GM19328 (cell line): Measurements from ENCODE around the gene DYRK3.

Experiments used
- ATAC-seq: cut with Tn5 transposase; IDR thresholded peaks from one replicate; pipeline ENCODE4 v1.9.1; 2021; ENCODE audit warnings: mild to moderate bottlenecking, moderate library complexity; ENCODE audit not compliant: unreplicated experiment

DYRK3 gene

DNA sequence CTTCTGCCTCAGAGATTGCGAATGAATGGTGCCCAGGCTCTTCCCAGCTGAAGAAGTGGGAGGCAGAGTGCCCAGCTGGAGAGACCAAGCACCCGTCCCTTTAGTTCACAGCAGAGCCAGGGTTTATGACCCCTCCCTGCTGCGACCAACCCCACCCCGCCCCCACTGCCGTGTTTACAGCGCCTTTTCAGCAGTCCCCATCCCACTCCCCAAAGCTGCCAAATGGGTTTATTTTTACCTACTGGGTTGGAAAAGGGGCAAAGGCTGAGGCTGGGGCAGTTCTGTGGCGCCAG lies 23.6 kb downstream of the DYRK3 start:
- ATAC-seq = no peak

DNA sequence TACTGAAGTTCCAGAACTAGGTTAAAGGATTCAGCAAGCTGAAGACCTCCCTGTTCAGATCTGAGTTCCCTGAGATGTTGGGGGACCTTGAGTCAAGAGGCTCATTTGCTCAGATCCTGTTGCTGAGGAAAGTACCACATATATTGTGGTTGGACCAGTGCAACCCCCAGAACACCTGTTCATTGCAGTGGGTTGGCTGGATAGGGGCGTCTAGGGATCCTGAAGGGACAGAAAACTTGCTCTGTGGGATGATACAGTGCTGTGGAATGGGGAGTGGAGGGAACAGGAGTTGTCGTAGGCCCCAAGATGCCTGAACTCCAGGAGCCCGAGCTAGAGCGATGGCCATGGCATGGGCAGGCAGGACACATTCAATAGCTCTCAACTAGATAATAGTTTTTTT lies 24.8 kb downstream of the DYRK3 start:
- no peak for ATAC-seq

DNA sequence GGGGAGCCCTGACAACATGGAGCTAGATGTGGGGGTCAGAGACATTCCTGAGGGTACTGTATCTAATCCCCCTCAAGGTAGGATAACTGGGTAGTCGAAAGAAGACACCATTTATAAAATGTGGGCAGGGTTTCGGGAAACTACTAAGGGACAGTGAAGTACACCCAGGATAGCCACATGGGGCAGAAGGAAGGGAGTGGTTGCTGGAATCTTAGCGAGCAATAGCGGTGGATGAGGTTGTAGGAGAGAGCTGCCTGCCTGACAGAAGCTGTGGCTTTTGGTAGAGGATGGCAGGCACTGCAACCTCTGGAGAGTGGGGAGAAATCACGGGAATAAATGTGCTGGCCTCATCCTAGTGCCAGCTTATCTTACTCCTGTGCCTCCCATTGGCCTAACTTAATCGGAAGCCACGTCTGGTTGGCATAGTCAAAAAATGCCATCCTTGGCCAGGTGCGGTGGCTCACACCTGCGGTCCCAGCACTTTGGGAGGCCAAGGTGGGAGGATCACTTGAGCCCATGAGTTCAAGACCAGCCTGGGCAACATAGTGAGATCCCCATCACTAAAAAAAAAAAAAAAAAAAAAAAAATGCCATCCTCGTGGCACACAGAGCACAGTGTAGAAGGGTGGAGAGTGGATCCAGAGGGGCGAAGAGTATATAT lies 26.0 kb downstream of the DYRK3 start:
- no peak for ATAC-seq

DNA sequence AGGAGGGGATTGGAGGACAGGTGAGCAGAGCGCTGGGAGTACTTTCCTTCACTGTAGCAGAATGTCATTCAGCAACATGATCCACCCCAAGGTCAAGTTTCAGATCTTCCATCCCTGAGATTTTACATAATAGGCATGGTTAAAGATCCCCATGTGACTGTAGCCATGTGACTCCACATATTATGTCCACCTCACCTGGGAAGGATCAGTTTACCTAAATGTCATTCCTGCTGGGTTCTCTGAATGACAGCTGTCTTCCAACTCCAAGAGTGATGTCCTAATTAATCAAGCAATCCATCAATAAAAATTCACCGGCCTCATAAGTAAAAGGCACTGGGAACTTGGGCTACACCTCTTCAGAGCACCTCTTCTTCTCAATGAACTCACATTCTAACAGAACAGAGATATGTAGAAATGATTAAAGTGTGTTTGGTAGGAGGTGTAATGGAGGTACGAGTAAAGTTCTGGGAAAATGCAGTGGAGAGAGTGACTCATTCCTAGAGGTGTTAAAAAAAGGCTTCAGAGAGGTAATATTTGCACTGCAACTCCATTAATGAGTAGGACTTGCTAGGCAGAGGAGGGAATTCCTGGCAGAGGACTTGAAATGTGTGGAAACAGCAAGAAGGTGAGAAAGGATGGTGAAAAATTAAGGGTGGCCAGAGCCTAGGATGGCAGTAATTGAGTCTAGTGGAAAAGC lies 27.2 kb downstream of the DYRK3 start:
- ATAC-seq = no peak

DNA sequence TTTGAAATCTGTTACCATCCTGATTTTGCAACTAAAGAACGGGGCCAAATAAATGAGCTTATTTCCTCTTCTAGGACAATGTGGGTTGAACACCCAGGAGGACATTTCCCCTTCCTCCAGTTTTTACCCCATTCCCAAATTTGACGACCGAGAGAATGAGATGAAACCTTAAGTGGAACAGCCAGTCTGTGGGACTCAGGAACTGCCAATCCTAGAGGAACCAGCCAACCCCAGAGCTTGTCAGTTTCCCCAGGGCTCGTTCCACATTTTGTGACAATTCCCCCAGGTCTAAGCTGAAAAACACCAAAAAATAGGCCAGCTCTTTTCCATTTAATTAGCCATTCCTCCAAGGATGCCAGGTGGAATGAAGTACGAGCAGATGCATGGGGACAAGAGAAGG lies 28.0 kb downstream of the DYRK3 start:
- ATAC-seq = no peak

DNA sequence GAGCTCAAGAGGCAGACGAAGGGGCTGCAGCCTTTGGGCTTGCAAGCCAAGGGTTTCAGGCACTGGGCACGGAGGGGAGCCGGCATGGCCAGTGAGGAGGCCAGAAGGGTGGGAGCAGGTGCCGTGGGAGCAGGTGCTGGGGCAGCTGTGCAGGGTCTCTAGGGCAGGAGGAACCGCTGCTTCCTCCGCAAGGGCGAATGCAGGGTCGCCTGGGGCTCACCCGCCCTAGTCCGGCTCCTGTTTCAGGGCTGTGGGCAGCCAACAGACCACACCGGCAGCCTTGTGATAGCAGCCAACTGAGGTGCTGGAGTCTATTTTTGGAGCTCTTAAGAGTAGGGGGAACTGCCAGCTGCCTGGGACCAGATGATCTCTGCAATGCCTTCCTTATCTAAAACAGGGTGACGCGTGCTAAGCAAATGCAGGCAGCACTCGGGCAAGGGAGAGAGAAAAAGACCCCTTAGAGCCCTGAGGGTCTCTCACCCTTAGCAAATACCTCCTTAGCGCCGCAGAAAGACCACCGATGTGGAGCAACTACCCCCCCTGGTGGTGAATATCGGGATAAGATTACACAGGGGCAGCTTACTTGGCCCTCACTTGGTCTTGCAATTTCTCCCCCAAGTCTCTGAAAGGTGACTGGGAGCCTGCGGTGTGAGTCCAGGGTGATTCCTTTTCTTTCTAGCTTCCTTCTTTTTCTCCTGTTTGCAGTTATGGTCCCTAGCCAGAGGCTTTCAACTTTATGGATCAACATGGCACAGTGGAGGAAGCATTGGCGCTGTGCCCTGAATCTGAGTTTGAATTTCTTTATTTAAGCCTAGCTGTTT lies 28.7 kb downstream of the DYRK3 start:
- ATAC-seq = no peak

DNA sequence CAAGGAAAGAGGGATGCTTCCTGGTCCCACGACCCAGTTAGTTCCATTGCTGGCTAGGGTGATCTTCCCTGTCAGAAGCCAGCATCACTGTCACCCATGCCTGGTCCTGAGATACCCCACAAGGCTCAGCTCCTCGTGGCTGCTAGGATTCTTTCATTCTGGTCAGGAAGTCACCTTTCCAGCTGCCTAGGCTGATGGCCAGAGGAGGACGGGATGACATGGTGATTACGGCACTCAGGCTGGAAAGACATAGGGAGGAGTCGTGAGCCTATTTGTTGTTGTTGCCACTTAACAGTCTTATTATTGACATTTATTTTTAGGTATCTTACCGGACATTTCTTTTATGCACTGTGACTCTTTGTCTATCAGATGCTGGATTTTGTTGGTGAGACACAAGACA lies 29.4 kb downstream of the DYRK3 start:
- ATAC-seq = no peak

DNA sequence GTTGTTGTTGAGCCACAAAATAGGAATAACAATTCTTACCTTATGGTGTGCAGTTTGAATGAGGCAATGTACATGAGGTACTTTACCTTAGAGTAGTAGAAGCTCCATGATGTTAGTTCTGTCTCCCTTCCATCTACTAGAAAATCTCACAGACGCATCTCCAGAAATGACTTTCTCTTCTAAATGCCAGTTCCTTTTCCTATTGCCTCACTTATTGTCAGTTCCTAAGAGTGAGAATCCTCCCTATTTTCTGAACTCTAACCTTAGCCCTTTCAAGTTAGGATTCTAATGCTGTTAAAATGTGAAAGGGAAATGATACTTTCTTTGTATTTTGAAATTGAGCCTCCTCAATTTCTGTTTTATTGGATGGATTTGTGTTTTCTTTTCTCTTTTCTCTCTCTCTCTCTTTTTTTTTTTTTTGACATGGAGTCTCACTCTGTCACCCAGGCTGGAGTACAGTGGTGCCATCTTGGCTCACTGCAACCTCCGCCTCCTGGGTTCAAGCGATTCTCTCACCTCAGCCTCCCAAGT lies 30.8 kb downstream of the DYRK3 start:
- no peak for ATAC-seq

DNA sequence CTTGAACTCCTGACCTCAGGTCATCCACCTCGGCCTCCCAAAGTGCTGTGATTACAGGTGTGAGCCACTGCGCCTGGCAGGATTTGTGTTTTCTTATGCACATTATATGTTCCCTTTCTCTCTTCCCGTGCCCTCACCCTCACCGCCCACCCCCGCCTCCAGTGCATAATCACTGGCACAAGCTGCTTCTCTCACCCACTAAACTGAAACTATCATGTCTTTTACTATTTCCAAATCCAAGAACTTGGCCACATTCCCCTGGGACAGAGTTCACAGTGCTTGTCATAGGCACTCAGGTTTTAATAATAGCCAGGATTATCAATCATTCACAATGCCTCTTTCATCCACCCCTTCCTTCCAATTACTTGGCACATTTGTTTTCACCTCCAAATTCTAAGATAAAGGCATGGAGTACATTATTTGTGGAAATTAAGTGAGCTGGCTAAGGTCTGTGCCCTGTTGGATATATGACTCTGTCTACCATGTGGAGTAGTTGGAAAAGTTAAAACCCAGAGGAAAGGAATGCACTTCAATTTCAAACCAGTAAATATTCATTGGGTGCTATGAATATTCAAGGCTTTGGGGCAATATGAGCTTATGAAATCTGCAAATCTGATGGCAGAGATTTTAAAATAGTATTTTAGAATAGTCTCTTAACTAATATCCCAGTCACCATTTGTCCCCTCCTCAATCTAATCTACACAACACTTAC lies 31.8 kb downstream of the DYRK3 start:
- ATAC-seq = no peak

DNA sequence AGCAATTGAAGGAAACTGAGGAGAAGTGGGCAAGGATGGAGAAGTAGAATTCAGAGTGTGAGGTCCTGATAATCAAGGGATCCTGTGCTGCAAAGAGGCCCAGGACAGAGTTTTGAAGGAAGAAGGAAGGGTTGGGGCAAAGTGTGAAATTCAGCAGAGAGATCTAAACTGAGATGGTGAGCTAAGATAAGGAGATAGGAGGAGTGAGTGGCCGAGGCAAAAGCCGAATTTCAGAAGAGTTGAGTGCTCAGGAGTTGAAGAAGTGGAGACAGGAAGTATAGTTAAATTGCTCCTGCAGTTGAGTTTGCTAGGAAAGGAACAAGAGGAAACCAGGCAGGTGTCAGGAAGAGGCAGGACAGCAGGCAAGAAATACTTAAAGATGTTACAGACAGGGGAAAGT lies 33.0 kb downstream of the DYRK3 start:
- no peak for ATAC-seq

DNA sequence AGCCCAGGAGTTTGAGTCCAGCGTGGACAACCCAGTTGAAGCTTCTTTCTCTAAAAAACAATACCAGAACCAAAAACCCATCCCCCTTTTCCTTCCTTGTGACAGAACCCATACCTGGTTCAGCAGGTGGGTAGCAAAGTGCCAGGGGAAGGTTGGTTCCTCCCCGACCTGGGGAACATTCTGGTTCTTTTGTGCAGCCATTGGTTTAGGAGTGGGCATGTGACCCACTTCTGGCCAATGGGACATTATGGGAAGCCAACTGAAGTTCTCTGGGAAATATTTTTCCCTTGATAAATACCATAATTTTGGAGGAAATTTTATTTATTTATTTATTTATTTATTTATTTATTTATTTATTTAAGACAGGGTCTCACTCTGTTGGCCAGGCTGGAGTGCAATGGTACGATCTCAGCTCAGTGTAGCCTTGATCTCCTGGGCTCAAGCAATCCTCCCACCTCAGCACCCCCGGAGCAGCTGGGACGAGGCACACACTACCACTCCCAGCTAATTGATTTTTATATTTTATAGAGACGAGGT lies 33.6 kb downstream of the DYRK3 start:
- ATAC-seq = no peak

DNA sequence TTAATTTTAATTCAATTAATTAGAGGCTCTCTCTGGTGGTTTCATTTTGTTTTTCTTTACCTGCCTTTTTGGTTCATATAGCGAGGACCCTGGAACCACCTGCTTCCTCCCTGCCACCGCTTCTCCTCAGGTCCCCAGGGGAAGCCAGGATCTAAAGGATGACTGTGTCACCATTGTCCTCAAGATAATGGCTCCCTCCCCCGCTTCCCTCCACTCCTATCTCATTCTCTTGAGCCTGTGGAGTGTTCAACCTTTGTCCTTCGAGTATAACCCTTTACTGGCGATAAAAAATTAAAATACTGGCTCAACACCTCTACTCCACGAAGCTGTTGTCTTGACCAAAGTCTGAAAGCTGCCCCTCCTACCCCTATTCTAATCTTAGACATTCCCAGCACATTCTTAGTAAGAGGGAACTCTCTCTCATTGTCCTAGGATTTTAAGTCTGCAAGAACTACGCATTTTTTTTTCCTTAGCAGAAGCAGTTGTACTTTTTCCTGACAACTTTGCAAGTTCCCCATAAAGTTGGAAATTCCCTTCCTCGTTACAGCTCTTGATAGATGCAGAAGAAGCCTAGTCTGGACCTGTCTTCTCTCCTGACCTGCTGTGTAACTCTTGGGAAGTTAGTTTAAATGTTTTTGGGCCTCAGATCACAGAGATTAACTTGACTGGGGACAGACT lies 36.8 kb downstream of the DYRK3 start:
- ATAC-seq = no peak

DNA sequence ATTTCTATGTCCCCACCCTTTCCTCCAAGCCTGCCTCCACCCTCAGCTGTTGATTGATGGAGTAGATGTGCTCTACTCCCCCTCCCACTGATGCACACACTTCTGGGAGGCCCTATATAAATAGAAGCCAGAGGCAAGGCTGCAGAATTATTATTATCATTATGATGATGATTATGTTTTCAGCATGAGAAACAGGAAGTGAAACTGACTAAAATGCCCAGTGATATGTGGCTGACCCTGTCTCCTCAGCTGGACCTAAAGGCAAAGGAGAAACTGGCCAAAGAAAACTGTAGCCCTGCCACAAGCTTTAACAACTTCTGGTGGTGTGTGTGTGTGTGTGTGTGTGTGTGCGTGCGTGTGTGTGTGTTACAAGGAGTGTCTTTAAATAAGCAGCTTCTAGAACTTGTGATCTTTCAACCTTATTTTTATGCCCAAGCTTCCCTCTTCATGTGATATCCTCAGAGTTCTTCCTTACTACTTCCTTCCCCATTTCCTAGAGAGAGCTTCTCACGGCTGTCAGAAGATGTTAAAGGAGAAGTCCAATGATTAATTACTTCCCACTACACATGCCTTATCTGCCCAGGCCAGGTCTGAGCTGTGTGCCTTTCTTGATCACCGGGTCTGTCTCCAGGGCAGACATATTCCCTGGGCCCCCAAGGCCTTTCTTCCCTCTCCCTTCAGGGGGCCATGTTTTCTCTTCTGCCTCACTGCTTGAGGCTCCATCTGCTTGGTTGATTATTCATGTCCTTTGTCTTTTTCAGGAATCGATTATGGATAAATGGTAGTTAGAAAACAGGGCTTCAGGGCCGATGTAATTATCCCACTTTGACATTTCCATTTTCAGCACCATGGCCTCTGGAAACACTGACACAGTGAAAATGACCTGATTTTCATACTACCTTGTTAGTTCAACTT lies 37.8 kb downstream of the DYRK3 start:
- ATAC-seq = no peak

DNA sequence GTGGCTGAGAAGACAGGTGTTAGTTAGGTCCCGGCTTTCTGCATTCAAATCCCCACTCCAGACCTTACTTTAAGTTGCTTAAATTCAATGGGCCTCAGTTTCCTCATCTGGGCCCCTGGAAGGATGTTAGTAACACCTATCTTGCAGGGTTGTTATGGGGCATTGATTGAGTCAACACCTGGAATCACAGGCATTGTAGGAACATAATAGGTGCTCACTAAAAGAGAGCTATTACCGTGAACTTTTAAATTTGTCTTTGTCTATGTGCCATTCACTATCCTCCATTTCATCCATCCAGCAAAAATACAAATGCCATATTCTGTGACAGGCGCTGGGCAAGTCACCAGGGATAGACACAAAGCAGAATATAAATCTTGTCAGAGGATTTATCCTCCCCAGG lies 38.9 kb downstream of the DYRK3 start:
- no peak for ATAC-seq

DNA sequence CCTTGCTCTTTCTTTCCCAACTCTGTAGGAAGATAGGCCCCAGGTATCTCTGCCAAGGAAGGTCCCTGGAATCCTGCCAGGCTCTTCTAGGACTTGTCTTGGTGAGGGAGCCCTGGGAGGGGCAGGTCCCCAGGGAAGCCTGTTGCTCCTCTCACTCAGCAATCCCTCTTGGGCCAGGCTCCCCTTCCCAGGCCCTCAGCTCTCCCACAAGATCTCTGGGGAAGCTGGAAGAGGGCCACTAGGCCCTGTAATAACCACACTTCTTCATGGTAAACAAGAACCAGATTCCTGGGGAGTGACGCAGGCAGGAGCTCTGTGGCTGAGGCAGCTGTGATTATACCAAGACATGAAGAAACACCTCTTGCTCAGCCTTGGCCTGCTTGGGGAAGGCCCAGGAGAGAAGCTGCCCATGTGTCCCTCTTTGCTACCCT lies 39.4 kb downstream of the DYRK3 start:
- ATAC-seq = no peak

DNA sequence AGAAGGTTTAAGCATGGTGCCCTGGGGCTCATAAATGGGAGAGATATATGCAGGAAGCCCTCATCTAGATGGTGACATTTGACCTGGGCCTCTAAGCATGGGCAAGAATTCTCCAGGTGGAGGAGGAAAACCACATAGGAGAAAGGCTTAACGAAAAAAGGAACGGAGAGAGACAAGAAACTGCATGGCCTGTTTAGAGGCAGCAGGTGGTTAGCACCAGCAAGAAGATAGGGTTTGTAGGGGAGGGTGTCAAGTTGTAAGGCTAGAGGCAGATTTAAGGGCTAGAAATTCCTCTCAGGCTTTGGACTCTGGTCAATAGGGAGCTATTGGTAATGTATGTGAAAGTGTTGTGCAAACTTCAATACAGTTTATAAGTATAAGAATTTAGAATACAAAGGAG lies 41.2 kb downstream of the DYRK3 start:
- no peak for ATAC-seq

DNA sequence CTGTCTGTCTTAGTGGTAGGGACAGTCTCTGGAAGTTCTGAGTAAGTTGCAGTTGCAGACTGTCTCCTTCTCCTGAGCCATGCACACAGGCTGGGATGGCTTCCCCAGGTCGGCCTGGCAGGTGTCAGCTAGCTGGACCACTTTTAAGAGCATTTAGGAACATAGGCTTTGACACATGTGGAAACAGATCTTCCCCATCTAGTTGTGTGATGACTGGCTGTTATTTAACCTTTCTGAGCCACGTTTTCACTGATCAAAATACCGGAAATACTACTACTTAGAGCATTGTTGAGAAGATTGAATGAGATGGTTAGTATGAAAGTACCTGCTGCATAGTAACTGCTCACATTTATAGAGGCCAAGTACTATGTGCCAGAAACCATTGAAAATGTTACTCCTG lies 43.2 kb downstream of the DYRK3 start:
- ATAC-seq = no peak

DNA sequence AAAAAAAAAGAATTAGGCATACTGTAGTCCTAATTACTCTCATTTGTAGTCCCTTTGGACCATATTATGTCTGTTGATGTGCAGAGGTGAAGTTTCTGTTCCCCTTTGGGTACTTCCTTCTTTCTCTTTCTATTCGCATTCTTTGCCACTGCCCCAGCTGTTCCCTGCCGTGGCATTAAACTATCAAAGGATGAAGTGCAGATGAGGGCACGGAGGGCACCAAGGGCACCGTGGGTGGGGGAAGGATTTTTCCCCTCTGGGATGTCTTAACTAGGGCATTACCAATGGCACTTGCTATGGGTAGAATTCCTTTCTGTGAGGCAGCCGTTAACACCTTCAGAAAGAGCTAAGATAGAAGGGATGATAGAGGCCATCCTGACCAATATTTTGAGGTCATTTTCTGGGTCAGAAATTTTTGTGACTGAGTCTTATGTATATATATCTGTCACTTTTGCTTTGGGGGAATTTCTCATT lies 44.4 kb downstream of the DYRK3 start:
- peak; percentile 64 for ATAC-seq

DNA sequence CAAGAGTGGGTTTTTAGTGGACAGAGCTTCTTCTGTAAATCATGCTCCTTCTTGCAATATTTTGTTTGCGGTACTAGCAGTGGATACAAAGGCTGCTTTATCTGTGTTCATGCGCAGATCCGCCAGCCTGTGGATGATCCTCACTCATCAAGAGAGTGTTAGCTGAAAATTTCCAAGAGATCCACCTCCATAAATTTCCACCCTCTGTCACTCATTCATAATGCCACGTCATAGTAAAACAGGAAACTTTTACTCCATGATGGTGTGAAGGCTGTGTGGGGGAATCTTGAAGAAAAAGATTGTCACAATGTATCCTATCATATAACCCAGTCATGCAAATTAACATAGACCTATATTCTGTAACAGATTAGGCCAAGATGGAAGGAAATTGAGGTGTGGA lies 44.9 kb downstream of the DYRK3 start:
- no peak for ATAC-seq
